K562 (cell line): ENCODE results near the gene SMIM45.
A peak's percentile ranks its signal among the peaks of the same experiment; 100 is the strongest.

Experiments used
- ATAC-seq: fragments of 200-7000 bp; cut with Tn5 transposase; 3 replicates; pipeline ENCODE4 v1.9.1; 2020; ENCODE audit warnings: moderate library complexity
- BruUV-seq: library from RNA; stranded (reverse); fragments of 400-500 nt; replicated peaks from 2 replicates; lab custom pipeline; 2021; lab: Mats Ljungman, UMichigan
- CTCF ChIA-PET: fragments of 300-600 bp; formaldehyde crosslinking; extraction: SDS; loops from one replicate; lab custom pipeline; 2021; ENCODE audit warnings: low intra/inter-chr PET ratio; lab: Yijun Ruan, JAX
- POLR2A ChIA-PET: fragments of 300-600, 350-650 bp; sonication (Branson Sonifier 250); formaldehyde crosslinking; extraction: SDS; loops from one replicate; lab custom pipeline; 2021; ENCODE audit warnings: antibody characterized with exemption, inconsistent platforms; lab: Yijun Ruan, JAX
- DNase-seq, 4 experiments: peaks; one replicate each; pipeline versions ENCODE4 v3.0.0 to v3.0.0-alpha.2; 2011 to 2018; ENCODE audit warnings: low spot score in 3 of 4, mixed read lengths in 3 of 4; ENCODE audit errors: extremely low read depth in 1 of 4
- FAIRE-seq: peaks from 2 replicates; lab custom pipeline; 2011; peaks lifted over from hg19 to GRCh38; lab: Jason Lieb, UNC
- H2AFZ ChIP-seq: 2 replicates; pipeline ENCODE4 v1.6.0; 2011; ENCODE audit warnings: low read depth, low read length, control low read depth, inconsistent platforms
- H3K27ac ChIP-seq: fragments of 200-600 bp; 3 replicates; pipeline ENCODE4 v1.8.0; 2011; ENCODE audit warnings: low read depth, mild to moderate bottlenecking, control low read depth, inconsistent platforms, low read length, moderate library complexity, mixed read lengths; ENCODE audit errors: extremely low read depth
- H3K27me3 ChIP-seq, 2 experiments: fragments of 300-600 bp in 1 of 2; 2 replicates in 1 of 2; 3 replicates in 1 of 2; pipeline versions ENCODE4 v1.6.0 to v1.8.0; 2011; ENCODE audit warnings: inconsistent platforms in 2 of 2, low read length in 2 of 2, mild to moderate bottlenecking in 1 of 2, mixed read lengths in 1 of 2, moderate library complexity in 1 of 2; ENCODE audit not compliant: control insufficient read depth in 2 of 2, insufficient read depth in 2 of 2
- H3K36me3 ChIP-seq: fragments of 300-600 bp; 3 replicates; pipeline ENCODE4 v1.8.0; 2011; ENCODE audit warnings: mild to moderate bottlenecking, low read length, inconsistent platforms; ENCODE audit not compliant: control insufficient read depth, insufficient read depth
- H3K4me1 ChIP-seq, 2 experiments: fragments of 200-600 bp in 1 of 2; replicated peaks in 1 of 2; 2 replicates in 1 of 2; 3 replicates in 1 of 2; pipeline versions ENCODE4 v1.5.1 to v1.8.0; 2011; ENCODE audit warnings: inconsistent platforms in 2 of 2, low read length in 2 of 2, mild to moderate bottlenecking in 1 of 2, mixed read lengths in 1 of 2, moderate library complexity in 1 of 2; ENCODE audit not compliant: control insufficient read depth in 2 of 2, insufficient read depth in 2 of 2
- H3K4me2 ChIP-seq: 2 replicates; pipeline ENCODE4 v1.6.1; 2011; ENCODE audit warnings: low read length, control low read depth, inconsistent platforms, mixed read lengths; ENCODE audit not compliant: insufficient read depth
- H3K4me3 ChIP-seq: fragments of 200-600 bp; sonication (generic), shearing (Covaris generic); 2 replicates; pipeline ENCODE4 v1.5.1; 2016; ENCODE audit warnings: control low read depth, inconsistent platforms
- H3K79me2 ChIP-seq: fragments of 200-600 bp; 3 replicates; pipeline ENCODE4 v1.8.0; 2011; ENCODE audit warnings: low read length, inconsistent platforms; ENCODE audit not compliant: control insufficient read depth, insufficient read depth
- H3K9ac ChIP-seq, 2 experiments: 2 replicates each; pipeline versions ENCODE4 v1.6.0 to v1.6.1; 2011; ENCODE audit warnings: low read depth in 2 of 2, low read length in 2 of 2, control low read depth in 1 of 2, inconsistent platforms in 1 of 2, mild to moderate bottlenecking in 1 of 2, mixed read lengths in 1 of 2; ENCODE audit not compliant: insufficient read depth in 1 of 2
- H3K9me1 ChIP-seq: one replicate; pipeline ENCODE4 v1.6.0; 2011; ENCODE audit warnings: inconsistent platforms, mild to moderate bottlenecking, low read length, moderate library complexity; ENCODE audit not compliant: control insufficient read depth, insufficient read depth
- H3K9me3 ChIP-seq: replicated peaks from 2 replicates; pipeline ENCODE4 v1.5.1; 2011; ENCODE audit warnings: low read depth, low read length, inconsistent platforms; ENCODE audit not compliant: control insufficient read depth, insufficient read depth
- H4K20me1 ChIP-seq: replicated peaks from 2 replicates; pipeline ENCODE4 v1.6.1; 2011; ENCODE audit warnings: low read length, inconsistent platforms, mixed read lengths; ENCODE audit not compliant: control insufficient read depth, insufficient read depth
- BCOR ChIP-seq: fragments of 450-650 bp; IDR thresholded peaks from 2 replicates; pipeline ENCODE4 v1.6.1; 2016
- POLR2G ChIP-seq: fragments of 200-400 bp; formaldehyde crosslinking; IDR thresholded peaks from 2 replicates; pipeline ENCODE4 v1.6.1; 2017; ENCODE audit warnings: low read depth, mild to moderate bottlenecking, antibody characterized with exemption, low read length, moderate library complexity
- RBM22 ChIP-seq: fragments of 200-400 bp; formaldehyde crosslinking; IDR thresholded peaks from 2 replicates; pipeline ENCODE4 v1.6.1; 2018; ENCODE audit warnings: low read length, low read depth; ENCODE audit not compliant: poor library complexity, severe bottlenecking
- ZNF24 ChIP-seq: fragments of 450-650 bp; IDR thresholded peaks from 2 replicates; pipeline ENCODE4 v1.6.1; 2016
- WGBS: fragments of 100-300 bp; shearing (Covaris generic); methylation state at CpG from one replicate; pipeline ENCODE4 v1.1.6; 2016; ENCODE audit warnings: low coverage, mixed read lengths; ENCODE audit not compliant: insufficient coverage; ENCODE audit errors: missing lambda C conversion rate; 5-methylcytosine and 5-hydroxymethylcytosine counted together
- in situ Hi-C: fragments of 300-500 bp; cut with MboI; formaldehyde crosslinking; loops from 4 replicates; pipeline ENCODE4 v1.15.0; 2018; ENCODE audit warnings: inconsistent platforms, mixed read lengths
- intact Hi-C: fragments of 100-400 bp; cut with micrococcal nuclease; formaldehyde crosslinking; loops from 2 replicates; pipeline ENCODE4 v1.14.2; 2022
- TF ChIP-seq, protein P1 (sequence below): sonication (generic); formaldehyde crosslinking; IDR thresholded peaks from 2 replicates; pipeline ENCODE4 v1.8.1; 2023; ENCODE audit warnings: mild to moderate bottlenecking, missing genetic modification reagents

The SMIM45 gene

DNA sequence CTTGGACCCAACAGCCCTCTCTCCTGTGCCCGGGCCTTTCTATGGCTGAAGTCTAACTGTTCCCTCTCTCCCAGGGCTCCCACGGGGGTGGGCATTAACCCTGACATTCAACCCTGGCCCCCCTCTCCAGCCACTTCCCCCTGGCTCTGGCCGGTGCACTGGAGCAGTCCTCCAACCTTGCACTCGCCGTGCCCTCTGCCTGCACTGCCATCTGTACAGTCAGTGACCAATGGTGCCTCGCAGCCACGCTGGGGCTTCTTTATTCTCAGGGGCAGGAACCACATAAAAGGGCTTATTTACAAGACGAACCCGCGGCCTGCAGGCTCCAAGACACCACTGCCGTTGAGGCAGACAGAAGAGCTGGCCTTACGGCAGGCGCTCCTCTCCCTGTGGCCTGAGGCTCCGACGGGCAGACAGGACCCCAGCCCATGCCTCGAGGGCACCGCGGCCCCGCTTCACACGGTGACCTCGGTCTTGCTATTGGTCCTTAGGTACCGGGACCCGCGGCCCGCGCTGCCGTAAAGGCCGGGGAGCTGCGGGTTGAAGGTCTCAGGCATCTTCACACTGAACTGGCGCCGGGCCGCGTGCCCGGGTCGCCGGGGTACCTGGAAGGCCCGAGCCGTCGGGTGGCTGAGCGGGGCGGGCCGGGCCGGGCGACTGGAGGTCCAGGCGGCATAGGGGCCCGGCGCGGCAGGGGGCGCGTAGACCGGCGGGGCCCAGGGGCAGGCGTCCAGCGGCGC lies 42.5 kb upstream of the SMIM45 start:
- no peaks in the 10 kb centered on the region for H3K9me1 ChIP-seq
- H3K4me3 ChIP-seq, result no peak overlapping the region
- H3K4me2 ChIP-seq, result no peak overlapping the region
- no peak for ATAC-seq
- BruUV-seq, result no TSS peak
- H3K4me1 ChIP-seq, result peaks cover 0 to 22% of the 10 kb centered on the region in 2 experiments; a peak in 3 of 5 replicates
- CTCF ChIA-PET, result no interaction called here
- TF ChIP-seq, protein P1, sequence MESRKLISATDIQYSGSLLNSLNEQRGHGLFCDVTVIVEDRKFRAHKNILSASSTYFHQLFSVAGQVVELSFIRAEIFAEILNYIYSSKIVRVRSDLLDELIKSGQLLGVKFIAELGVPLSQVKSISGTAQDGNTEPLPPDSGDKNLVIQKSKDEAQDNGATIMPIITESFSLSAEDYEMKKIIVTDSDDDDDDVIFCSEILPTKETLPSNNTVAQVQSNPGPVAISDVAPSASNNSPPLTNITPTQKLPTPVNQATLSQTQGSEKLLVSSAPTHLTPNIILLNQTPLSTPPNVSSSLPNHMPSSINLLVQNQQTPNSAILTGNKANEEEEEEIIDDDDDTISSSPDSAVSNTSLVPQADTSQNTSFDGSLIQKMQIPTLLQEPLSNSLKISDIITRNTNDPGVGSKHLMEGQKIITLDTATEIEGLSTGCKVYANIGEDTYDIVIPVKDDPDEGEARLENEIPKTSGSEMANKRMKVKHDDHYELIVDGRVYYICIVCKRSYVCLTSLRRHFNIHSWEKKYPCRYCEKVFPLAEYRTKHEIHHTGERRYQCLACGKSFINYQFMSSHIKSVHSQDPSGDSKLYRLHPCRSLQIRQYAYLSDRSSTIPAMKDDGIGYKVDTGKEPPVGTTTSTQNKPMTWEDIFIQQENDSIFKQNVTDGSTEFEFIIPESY (CRISPR knock-in tag), result peak; percentile 43; the same call in 1 of the 2 replicates
- peak; percentile 65 for TF ChIP-seq RBM22
- no peak for TF ChIP-seq BCOR
- TF ChIP-seq ZNF24, result no peak
- TF ChIP-seq POLR2G, result peak; percentile 62
- no peak overlapping the region for H3K27ac ChIP-seq
- no peaks in the 10 kb centered on the region for H3K9me3 ChIP-seq
- H3K36me3 ChIP-seq, result peaks cover 24% of the 10 kb centered on the region; the same call in 2 of the 3 replicates
- POLR2A ChIA-PET, result interaction anchor here (0.6 to 1.2 kb wide), 3 partner anchors 10 to 25 kb away, joined by 3 to 4 read pairs (median 4); no protein-coding TSS in a partner anchor
- H3K27me3 ChIP-seq, result no peaks in the 10 kb centered on the region
- intact Hi-C loops (no loop called here), in situ Hi-C loops (no loop called here)
- H4K20me1 ChIP-seq, result peaks cover 17% of the 10 kb centered on the region; the same call in 1 of the 2 replicates
- no peak overlapping the region for H3K9ac ChIP-seq
- no peak overlapping the region for H2AFZ ChIP-seq
- FAIRE-seq, result no peak
- no peak for DNase-seq
- 85% methylated on average over 8 of the region's 55 CpGs for WGBS
- no peaks in the 10 kb centered on the region for H3K79me2 ChIP-seq
